ENCODE results near the gene MAPK7.

MAPK7 gene

DNA sequence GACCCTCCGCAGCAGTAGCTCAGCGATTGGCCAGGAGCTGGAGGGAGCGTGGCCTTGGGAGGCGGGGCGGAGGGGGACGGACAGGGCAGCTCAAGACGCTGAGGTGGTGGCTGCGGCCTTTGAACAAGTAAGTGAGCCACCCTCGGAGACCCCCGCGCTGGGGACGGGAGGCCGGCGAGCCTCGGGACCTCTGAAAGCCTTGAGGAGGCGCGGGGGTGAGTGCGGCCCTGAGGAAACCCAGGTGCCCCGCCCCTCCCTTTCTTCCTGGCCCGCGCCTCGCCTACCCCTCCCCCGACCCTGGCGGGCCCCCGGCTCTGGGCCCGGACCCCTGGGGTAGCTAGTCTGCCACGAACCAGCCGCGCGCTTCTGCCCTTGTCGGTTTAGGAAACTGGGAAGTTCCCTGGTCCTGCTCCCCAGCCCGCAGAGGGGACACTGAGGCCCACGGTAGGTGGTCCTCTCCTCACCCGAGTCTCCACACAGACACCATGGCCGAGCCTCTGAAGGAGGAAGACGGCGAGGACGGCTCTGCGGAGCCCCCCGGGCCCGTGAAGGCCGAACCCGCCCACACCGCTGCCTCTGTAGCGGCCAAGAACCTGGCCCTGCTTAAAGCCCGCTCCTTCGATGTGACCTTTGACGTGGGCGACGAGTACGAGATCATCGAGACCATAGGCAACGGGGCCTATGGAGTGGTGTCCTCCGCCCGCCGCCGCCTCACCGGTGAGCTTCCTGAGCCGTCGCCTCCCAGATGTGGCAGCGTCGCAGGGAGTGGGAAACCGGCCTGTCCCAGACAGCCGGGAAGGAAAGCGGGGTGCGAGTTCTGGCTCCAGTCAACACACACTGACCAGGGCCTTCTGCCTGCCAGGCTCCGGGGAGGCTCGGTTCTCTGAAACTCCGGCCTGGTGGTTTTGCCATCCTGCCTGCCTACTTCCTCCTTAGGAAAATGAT lies at the start of gene MAPK7:
MAPK7 (plus strand) TSS at position 83 of the 945 bp plus-strand sequence; CDS start at position 486, 403 bp downstream.
- no peak for DNase-seq (ENCODE audit: low read depth)

GRCh38 chr17:19329136-19329535 lies 49.2 kb upstream of the MAPK7 start:
- H3K4me3 ChIP-seq (ENCODE audit: low read length), result no peak overlapping the region
- no peak for TF ChIP-seq CTCF (conservative IDR thresholded peaks at IDR 0.05; ENCODE audit: low read depth, low read length)
- no peak for DNase-seq (ENCODE audit: low read depth)

More for the DNA sequence above, at the start of gene MAPK7:
- H3K4me3 ChIP-seq (ENCODE audit: low read length), result peak within 1 kb of the TSS; percentile 91
- no peak for TF ChIP-seq CTCF (conservative IDR thresholded peaks at IDR 0.05; ENCODE audit: low read depth, low read length)

- TF ChIP-seq CTCF (conservative IDR thresholded peaks at IDR 0.05; ENCODE audit: low read depth, low read length), result no peak
- no peak overlapping the region for H3K4me3 ChIP-seq (ENCODE audit: low read length)
- DNase-seq (ENCODE audit: low read depth), result no peak
Measured at GRCh38 chr17:19329839-19330238, 48.5 kb upstream of the MAPK7 start.

GRCh38 chr17:19330271-19330670 lies 48.0 kb upstream of the MAPK7 start:
- H3K4me3 ChIP-seq (ENCODE audit: low read length), result no peak overlapping the region
- no peak for TF ChIP-seq CTCF (conservative IDR thresholded peaks at IDR 0.05; ENCODE audit: low read depth, low read length)
- no peak for DNase-seq (ENCODE audit: low read depth)

DNA sequence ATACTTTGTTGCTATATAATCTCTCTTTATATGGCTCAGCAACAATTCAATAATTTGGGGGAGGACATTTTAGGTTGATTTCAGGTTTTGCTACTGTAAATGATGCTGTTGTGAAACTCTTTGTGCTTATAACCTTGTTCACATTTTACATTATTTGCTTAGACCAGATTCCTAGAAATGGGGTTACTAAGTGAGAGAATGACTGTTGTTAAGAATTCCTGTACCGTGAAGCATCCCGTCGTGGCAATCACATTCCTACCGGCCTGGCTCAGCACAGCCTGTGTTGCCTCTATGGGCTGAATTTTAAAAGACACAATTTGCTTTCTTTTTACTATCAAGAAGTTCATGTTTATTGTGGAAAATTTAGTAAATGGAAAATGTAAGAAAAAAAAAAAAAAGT lies 47.2 kb upstream of the MAPK7 start:
- DNase-seq (ENCODE audit: low read depth), result peak; percentile 15
- no peak overlapping the region for H3K4me3 ChIP-seq (ENCODE audit: low read length)
- no peak for TF ChIP-seq CTCF (conservative IDR thresholded peaks at IDR 0.05; ENCODE audit: low read depth, low read length)

DNA sequence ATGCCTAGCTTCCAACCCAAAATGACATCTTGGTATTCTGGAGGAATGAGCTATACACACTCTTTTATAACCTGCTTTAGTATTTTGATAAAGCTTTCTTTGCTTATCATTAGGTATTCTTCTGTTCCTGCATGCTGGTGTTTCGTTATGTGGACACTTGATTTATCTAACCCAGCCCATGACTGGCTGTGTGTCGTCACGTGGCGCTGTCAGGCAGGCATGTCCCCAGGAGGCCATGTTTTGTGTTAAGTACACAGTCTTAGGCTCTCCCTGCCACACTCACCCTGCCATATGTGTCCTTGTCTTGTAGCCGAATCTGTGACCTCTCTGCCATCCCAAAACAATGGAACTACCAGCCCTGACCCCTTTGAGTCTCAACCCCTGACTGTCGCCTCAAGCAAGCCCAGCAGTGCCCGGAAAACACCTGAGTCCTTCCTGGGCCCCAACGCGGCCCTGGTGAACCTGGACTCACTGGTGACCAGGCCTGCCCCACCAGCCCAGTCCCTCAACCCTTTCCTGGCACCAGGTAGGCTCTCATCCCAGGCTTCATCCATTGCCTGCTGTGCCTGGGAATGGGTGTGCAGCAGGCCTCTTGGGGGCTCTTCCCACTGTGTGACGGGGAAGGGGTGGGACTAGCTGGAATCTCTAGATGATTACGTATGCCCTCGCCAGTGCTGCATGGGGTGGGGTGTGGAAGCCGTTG lies 46.6 kb upstream of the MAPK7 start:
- no peak overlapping the region for H3K4me3 ChIP-seq (ENCODE audit: low read length)
- DNase-seq (ENCODE audit: low read depth), result no peak
- TF ChIP-seq CTCF (conservative IDR thresholded peaks at IDR 0.05; ENCODE audit: low read depth, low read length), result no peak
